22Rv1 (cell line): ENCODE results near the gene ATP1A2.

Source experiments
- CTCF ChIP-seq: fragments of 450-650 bp; IDR thresholded peaks from 2 replicates; pipeline ENCODE4 v1.5.1; 2017; ENCODE audit warnings: mild to moderate bottlenecking
- ZFX ChIP-seq: fragments of 450-650 bp; IDR thresholded peaks from 2 replicates; pipeline ENCODE4 v1.6.1; 2017; ENCODE audit warnings: antibody characterized with exemption, borderline replicate concordance

- TF ChIP-seq CTCF: no peak
- TF ChIP-seq ZFX: no peak
Observed at GRCh38 chr1:160144921-160145320, 29.4 kb downstream of the ATP1A2 start.
